NOMO-1 treated with dmso at 0.1 percent for 144 hours (cell line): Measurements from ENCODE around the gene APBA1.

Experiments
- DNase-seq: peaks from one replicate; lab custom pipeline; 2025; ENCODE audit not compliant: unreplicated experiment; lab: John Stamatoyannopoulos, UW

Gene APBA1

GRCh38 chr9:69535286-69535832, 136.8 kb downstream of the APBA1 start:
- no peak for DNase-seq

- no peak for DNase-seq
Measured at GRCh38 chr9:69532396-69532795, 139.8 kb downstream of the APBA1 start.

- no peak for DNase-seq
Measured at GRCh38 chr9:69527454-69527853, 144.7 kb downstream of the APBA1 start.

- no peak for DNase-seq
Measured at GRCh38 chr9:69526699-69527098, 145.5 kb downstream of the APBA1 start.

- no peak for DNase-seq
Measured at GRCh38 chr9:69519470-69520240, 152.5 kb downstream of the APBA1 start.

DNA sequence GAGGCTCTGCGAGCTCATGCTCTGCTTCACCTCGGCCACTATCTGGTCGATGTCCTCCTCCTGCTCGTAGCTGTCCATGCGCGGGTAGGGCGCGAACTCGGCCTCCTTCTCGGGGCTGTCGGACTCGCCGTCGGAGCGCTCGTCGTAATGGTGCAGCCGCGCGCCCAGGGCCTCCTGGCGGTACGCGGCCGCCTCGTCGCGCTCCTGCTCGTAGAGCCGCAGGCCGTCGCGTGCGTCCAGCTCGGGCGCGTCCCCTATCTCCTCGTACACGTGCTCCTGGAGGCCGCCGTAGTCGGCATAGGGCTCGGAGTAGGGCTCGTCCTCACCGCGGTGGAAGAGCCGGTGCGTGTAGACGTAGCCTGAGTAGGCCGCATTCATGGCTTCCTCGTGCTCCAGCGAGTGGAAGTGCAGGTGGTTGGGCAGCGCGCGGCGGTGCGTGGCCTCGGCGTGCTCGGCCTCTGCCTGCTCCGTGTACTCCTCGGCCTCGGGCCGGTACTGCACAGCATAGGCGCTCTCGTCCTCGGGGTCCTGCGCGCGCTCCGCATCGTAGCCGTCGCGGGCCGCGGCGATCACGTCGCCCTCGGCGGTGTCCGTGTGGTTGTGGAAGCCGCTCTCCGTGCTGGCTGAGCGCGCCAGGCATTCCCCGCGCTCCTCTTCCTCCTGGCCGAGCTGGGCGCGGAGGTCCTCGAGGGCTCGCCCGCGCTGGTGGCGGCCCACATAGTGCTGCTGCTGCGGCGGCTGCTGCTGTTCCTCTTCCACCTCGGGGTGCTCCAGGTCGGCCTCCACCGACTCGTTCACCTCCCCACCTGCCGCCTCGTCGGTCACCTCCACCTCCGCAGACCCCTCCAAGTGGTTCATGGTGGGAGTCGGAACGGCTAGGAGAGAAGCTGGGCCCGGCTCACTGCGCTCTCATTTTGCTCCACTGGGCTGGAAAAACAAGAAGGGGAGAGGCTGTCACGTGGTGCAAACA, 155.5 kb downstream of the APBA1 start:
- DNase-seq: no peak

DNA sequence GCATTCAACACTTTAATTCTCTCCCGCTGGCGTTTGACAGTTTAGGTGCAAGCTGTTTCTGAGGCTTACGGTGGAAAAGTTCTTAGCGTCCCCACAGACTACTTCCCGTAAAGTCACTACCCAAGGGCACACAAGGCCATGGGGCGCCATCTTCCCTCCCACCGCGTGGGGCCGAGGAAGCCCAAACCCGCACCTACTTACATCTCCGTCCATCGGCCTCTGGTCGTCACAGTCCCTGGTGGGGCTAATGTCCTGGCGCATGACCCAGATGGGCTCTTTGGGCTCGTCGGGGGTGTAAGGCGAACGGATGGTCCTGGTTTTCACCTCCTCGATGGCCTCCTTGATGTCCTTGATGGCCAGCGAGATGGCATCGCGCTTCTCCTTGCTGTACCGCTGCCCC, 156.4 kb downstream of the APBA1 start:
- DNase-seq: no peak

- no peak for DNase-seq
Measured at GRCh38 chr9:69513141-69513820, 158.9 kb downstream of the APBA1 start.

DNA sequence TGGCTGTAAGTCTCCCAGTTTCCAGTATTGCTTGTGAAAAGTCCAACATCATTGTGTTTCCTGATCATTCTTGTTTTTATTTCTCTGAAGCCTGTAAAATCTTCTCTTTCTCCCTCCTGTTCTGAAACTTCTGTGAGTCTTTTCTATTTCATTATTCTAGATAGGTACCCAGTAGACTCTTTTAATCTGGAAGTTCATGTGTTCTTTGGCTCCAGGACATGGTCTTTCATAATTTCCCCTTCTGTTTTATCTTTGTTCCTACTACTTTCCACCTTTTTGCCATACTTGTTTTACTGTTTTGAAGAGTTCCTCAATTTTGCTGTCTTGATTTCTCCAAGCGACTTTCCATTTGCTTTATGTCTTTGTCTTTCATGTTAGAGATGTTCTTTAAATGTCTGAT, 168.1 kb downstream of the APBA1 start:
- no peak for DNase-seq

DNA sequence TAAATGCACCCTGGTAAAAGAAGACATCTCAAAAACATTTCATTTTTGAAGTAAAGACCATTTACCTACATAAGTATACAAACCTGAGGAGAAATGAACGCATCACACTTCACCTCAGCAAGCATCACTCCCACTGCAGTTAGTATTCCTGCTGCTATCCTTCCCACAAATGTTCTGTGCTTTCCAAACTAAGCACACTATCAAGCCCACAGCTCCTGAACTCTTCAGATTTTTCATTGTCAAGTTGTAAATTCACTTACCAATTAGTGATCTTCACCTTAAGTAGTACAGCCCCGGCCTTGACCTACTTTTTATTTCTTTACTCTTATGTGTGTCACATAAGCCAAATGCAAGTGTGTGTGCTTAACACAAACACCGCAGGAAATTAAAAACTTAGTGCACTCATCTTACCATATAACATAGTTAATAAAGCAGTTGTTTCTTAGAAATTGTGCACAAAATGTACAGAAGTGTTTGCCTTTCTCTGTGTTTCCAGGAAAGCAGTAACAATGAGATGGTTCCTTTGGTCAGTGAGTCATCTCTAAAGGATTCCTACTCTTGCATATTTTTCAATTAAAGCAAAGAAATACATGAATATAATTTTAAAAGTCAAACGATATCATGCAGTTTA, 169.4 kb downstream of the APBA1 start:
- DNase-seq: no peak

- DNase-seq: no peak
Measured at GRCh38 chr9:69500896-69501295, 171.3 kb downstream of the APBA1 start.

- no peak for DNase-seq
Measured at GRCh38 chr9:69499959-69500358, 172.2 kb downstream of the APBA1 start.

DNA sequence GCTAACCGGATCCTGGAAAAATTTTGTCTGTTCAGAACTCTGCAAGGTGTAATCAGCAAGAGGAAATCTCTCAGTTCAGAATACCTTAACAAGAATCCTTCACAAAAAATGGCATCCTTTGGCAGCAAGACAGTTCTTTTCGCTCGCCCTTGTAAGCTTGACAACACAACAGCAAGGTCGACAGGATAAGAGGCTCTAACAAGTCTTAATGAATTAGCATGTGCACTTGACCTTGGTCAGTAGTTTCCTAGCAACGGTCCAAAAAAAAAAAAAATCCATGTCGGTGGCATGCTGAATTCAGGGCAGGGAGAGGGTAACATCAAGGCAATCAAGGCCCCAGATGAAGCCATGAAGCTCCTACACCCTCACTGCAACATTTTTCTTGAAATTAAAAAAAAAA, 172.8 kb downstream of the APBA1 start:
- no peak for DNase-seq

DNA sequence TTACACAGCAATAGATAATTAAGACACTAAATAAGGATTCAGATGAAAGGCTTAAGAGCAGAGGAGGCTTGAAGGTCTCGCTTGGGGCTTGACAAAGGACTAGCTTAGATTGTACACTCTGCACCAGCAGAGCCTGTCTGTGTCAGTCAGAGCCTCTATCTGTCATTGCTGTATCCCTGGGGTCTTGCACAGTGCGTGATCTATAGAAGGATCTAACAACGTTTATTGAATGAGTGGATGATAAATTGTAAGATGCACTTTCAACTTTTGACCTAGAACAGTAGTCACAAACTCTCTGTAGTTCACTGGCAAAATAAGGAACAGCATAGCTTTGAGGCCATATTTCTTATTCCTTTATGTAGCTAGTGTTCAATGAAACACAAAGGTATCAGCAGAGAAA, 173.7 kb downstream of the APBA1 start:
- DNase-seq: no peak

GRCh38 chr9:69497816-69498215, 174.4 kb downstream of the APBA1 start:
- DNase-seq: no peak

DNA sequence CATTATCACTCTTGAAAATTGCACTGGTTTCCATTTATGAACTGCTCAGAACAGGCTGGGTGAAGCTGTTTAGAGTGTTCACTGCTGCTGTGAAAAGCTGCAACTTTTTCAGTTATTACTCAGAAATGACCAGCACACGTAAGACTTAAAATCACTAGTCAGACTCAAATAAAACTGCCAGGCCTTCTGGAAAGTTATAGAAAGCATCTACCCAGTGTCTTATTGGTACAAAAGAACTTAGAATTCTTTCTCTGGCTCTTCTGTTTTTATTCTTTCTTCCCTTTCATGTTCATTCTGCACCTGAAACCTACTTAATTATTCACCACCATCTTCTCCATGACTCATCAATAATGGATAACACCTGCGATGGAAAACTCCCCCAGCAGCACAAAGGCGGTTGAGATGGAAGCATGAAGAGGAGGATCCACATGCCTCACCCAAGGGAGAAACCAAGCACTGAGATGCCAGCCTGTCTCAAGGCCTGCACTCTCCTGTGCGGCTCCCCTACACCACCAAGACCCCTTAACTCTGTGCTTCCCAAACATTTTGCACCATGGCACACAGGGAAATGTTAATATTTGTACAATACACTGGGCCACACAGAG, 175.2 kb downstream of the APBA1 start:
- no peak for DNase-seq

- no peak for DNase-seq
Measured at GRCh38 chr9:69495296-69495695, 176.9 kb downstream of the APBA1 start.

DNA sequence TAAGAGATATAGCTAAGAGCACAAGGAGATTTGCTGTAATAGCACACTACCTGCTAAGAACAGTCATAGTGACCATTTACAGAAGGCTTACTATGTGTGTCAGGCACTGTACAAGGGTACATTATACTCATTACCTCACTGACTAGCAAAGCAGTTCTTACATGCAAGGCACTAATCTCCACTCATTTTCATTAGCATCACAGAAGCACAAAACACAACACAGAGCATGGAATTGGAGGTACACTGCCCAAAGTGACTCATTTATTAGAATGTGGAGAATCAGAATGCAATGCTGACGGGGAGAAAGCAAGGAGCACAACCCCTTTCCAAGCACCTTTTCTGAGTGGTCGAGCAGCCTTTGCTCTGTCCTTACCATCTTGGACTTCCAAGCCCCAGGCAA, 177.4 kb downstream of the APBA1 start:
- DNase-seq: no peak

DNA sequence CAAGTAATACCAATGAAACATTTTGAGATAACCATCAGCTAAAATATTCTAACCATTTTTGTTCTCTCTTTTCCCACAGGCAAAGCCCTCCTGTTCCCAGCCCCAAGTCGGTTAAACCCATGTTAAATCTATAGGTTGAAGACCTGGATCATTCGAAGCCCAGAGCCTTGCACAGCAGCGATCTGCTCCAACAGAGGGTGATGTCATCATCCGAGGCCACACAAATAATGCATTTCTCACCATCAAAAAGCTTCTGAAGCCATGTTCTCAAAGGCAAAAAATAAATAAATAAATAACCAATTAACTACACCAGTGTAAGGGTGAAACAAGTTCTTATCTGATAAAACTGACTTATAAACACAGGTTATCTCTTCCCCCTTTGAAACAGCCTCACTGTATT, 178.0 kb downstream of the APBA1 start:
- no peak for DNase-seq

DNA sequence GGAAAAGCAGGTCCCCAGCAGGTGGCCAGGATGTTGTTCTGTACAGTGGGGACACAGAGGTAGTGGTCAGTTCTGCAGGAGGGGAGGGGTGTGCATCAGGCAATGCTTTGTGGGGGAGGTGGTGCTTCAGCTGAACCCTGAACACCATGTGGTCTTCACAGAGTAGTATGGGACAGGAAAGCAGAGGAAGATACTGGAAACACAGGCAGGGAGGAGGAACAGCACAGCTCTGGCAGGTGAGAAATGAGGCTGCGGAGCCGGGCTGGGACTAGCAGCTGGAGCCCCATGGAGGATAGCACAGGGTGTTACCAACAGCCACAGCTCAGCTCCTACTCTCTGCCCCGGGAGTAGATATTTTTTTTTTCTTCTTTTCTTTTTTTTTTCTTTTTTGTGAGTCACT, 185.7 kb downstream of the APBA1 start:
- no peak for DNase-seq
